ENCODE data around the gene TMEM72. TPM values are rescaled to one million over a fixed set of nuclear protein-coding genes. Genes with fewer than 3 reads are reported as not detected.

The TMEM72 gene
- total RNA-seq, 1 donor from 2014 or later: not detected

- intact Hi-C loops (cut with DNase I): loop anchor here (5.0 kb wide), 1 partner anchor 38 kb away; no protein-coding TSS in a partner anchor
- H3K9me3 ChIP-seq: no peaks in the 10 kb centered on the region
- H3K27me3 ChIP-seq: no peaks in the 10 kb centered on the region
- no peak for TF ChIP-seq POLR2A (IDR thresholded peaks at IDR 0.05)
- no peak for TF ChIP-seq POLR2AphosphoS5 (IDR thresholded peaks at IDR 0.05; ENCODE audit: insufficient read depth in 1 of 2, low read depth in 1 of 2)
- TF ChIP-seq, protein P1, sequence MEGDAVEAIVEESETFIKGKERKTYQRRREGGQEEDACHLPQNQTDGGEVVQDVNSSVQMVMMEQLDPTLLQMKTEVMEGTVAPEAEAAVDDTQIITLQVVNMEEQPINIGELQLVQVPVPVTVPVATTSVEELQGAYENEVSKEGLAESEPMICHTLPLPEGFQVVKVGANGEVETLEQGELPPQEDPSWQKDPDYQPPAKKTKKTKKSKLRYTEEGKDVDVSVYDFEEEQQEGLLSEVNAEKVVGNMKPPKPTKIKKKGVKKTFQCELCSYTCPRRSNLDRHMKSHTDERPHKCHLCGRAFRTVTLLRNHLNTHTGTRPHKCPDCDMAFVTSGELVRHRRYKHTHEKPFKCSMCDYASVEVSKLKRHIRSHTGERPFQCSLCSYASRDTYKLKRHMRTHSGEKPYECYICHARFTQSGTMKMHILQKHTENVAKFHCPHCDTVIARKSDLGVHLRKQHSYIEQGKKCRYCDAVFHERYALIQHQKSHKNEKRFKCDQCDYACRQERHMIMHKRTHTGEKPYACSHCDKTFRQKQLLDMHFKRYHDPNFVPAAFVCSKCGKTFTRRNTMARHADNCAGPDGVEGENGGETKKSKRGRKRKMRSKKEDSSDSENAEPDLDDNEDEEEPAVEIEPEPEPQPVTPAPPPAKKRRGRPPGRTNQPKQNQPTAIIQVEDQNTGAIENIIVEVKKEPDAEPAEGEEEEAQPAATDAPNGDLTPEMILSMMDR (IDR thresholded peaks at IDR 0.05): no peak
- no peaks in the 10 kb centered on the region for H3K36me3 ChIP-seq
- DNase-seq (ENCODE audit: extremely low spot score in 2 of 2): peak in 1 of 2 donors; percentile 82
- no peak overlapping the region for H3K27ac ChIP-seq
- H3K4me3 ChIP-seq: no peak overlapping the region
- peaks cover 22% of the 10 kb centered on the region for H3K4me1 ChIP-seq
Observed at GRCh38 chr10:44934416-44935200, 23.5 kb downstream of the TMEM72 start.

GRCh38 chr10:44935201-44935965 is 24.2 kb downstream of the TMEM72 start:
- H3K36me3 ChIP-seq: no peaks in the 10 kb centered on the region
- intact Hi-C loops (cut with DNase I): no loop called here
- H3K4me3 ChIP-seq: no peak overlapping the region
- no peak for DNase-seq (ENCODE audit: extremely low spot score in 2 of 2)
- H3K27ac ChIP-seq: no peak overlapping the region
- no peaks in the 10 kb centered on the region for H3K27me3 ChIP-seq
- H3K9me3 ChIP-seq: no peaks in the 10 kb centered on the region
- H3K4me1 ChIP-seq: peaks cover 22% of the 10 kb centered on the region
- TF ChIP-seq, protein P1 (IDR thresholded peaks at IDR 0.05): no peak
- TF ChIP-seq POLR2AphosphoS5 (IDR thresholded peaks at IDR 0.05; ENCODE audit: insufficient read depth in 1 of 2, low read depth in 1 of 2) (no peak), POLR2A (IDR thresholded peaks at IDR 0.05) (no peak)

DNA sequence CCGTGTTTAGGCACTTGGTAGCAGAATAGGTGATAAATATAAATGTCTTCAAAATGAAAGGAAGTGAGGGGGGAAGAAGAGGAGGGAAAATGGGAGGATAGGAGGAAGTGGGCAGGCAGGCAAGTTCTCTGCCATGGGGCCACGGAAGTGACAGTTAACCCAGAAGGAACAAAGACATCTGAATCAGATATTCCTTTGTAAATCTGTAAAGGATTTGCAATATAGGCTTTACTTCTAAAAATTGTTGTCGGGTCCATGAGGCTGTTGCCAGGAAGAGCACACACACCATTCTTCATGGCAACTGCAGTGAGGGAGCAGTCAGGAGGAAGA is 24.8 kb downstream of the TMEM72 start:
- no peak for DNase-seq (ENCODE audit: extremely low spot score in 2 of 2)
- TF ChIP-seq, protein P1 (IDR thresholded peaks at IDR 0.05): no peak
- TF ChIP-seq POLR2A (IDR thresholded peaks at IDR 0.05): no peak
- TF ChIP-seq POLR2AphosphoS5 (IDR thresholded peaks at IDR 0.05; ENCODE audit: insufficient read depth in 1 of 2, low read depth in 1 of 2): no peak
- Histone ChIP-seq H3K27me3 (no peaks in the 10 kb centered on the region), H3K27ac (no peak overlapping the region), H3K36me3 (no peaks in the 10 kb centered on the region), H3K4me1 (peaks cover 22% of the 10 kb centered on the region), H3K4me3 (no peak overlapping the region), H3K9me3 (no peaks in the 10 kb centered on the region)
- intact Hi-C loops (cut with DNase I): no loop called here

DNA sequence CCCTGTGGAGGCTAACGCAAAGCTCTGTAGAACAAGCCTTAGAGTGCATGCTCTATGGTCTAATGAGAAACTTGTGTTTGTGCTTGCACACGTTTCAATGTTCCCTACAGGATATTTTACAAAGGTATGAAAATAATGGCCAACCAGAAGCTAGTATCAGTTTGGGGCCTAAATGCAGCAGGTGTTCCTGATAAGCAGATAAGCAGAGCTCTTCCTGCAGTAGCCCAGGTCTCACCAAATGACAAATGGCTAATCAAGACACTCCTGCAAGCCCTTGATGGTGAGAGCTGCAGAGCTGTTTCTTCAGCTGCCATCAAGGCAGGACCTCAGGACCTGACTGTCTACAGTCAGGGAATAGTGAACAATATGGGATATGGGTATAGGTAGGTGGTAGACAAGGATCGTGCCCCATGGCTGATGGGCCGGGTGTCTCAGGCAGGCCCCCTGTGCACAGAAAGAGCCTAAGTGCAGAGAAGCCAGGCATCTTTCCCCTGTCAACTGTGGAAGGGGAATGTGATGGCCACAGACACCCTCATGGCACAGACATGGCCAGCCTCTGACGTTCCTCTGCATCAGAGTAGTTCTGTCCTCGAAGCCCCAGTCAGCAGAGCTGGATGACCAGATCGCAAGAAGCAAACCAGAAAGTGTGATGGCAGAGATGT is 25.3 kb downstream of the TMEM72 start:
- H3K36me3 ChIP-seq: no peaks in the 10 kb centered on the region
- DNase-seq (ENCODE audit: extremely low spot score in 2 of 2): no peak
- peaks cover 22% of the 10 kb centered on the region for H3K4me1 ChIP-seq
- H3K9me3 ChIP-seq: no peaks in the 10 kb centered on the region
- H3K27me3 ChIP-seq: no peaks in the 10 kb centered on the region
- intact Hi-C loops (cut with DNase I): no loop called here
- TF ChIP-seq, protein P1 (IDR thresholded peaks at IDR 0.05): no peak
- no peak for TF ChIP-seq POLR2AphosphoS5 (IDR thresholded peaks at IDR 0.05; ENCODE audit: insufficient read depth in 1 of 2, low read depth in 1 of 2)
- TF ChIP-seq POLR2A (IDR thresholded peaks at IDR 0.05): no peak
- H3K4me3 ChIP-seq: no peak overlapping the region
- no peak overlapping the region for H3K27ac ChIP-seq

Data from vagina (tissue), 2 donors.